Common myeloid progenitor, CD34-positive (primary cell): Measurements from ENCODE around the gene FUT6. TPM values are rescaled to one million over a fixed set of nuclear protein-coding genes. Genes with fewer than 3 reads are reported as not detected.
A peak's percentile ranks its signal among the peaks of the same experiment; 100 is the strongest.
"Not testable (repeated sequence)": the region's sequence is repeated elsewhere in the genome, so short reads cannot be mapped to it uniquely, and the experiment has no call there.

Experiments used
- CTCF ChIA-PET: fragments of 350-600 bp; sonication (Branson Sonifier 250); formaldehyde crosslinking; loops from one replicate; lab custom pipeline; 2021; ENCODE audit warnings: antibody characterized with exemption; lab: Charles Lee
- POLR2A ChIA-PET: fragments of 350-600 bp; sonication (Branson Sonifier 250); formaldehyde crosslinking; loops from one replicate; lab custom pipeline; 2021; ENCODE audit warnings: antibody characterized with exemption; lab: Charles Lee
- DNase-seq, 3 donors: peaks; one replicate each; pipeline versions ENCODE4 v3.0.0 to v3.0.0-alpha.2; 2013
- H3K27ac ChIP-seq, 2 experiments: 1 replicate in 1 of 2; 2 replicates in 1 of 2; pipeline ENCODE4 v1.7.0; 2013; ENCODE audit warnings: inconsistent platforms in 2 of 2, low read length in 2 of 2, mild to moderate bottlenecking in 2 of 2, low read depth in 1 of 2, moderate library complexity in 1 of 2; ENCODE audit not compliant: severe bottlenecking in 2 of 2, insufficient read depth in 1 of 2, poor library complexity in 1 of 2
- H3K27me3 ChIP-seq, 5 experiments: replicated peaks in 2 of 5; 1 replicate in 3 of 5; 2 replicates in 2 of 5; pipeline versions ENCODE4 v1.6.1 to v1.7.0; 2013; ENCODE audit warnings: low read length in 4 of 5, mild to moderate bottlenecking in 2 of 5, moderate library complexity in 2 of 5, inconsistent platforms in 1 of 5; ENCODE audit not compliant: insufficient read depth in 5 of 5, control insufficient read depth in 4 of 5
- H3K36me3 ChIP-seq, 4 experiments: 1 replicate in 2 of 4; 2 replicates in 2 of 4; pipeline versions ENCODE4 v1.6.1 to v1.7.0; 2013; ENCODE audit warnings: low read length in 3 of 4, control low read depth in 1 of 4, mild to moderate bottlenecking in 1 of 4; ENCODE audit not compliant: control insufficient read depth in 4 of 4, insufficient read depth in 4 of 4
- H3K4me1 ChIP-seq, 4 experiments: 1 replicate in 3 of 4; 2 replicates in 1 of 4; pipeline versions ENCODE4 v1.6.1 to v1.7.1; 2013; ENCODE audit warnings: low read length in 3 of 4, mild to moderate bottlenecking in 3 of 4, control low read depth in 1 of 4, inconsistent platforms in 1 of 4, moderate library complexity in 1 of 4; ENCODE audit not compliant: control insufficient read depth in 4 of 4, insufficient read depth in 4 of 4; ENCODE audit errors: control extremely low read depth in 1 of 4
- H3K4me3 ChIP-seq, 7 experiments: 1 replicate in 4 of 7; 2 replicates in 3 of 7; pipeline versions ENCODE4 v1.5.1 to v1.7.0; 2013; ENCODE audit warnings: mild to moderate bottlenecking in 7 of 7, low read length in 6 of 7, moderate library complexity in 6 of 7, inconsistent platforms in 2 of 7, low read depth in 2 of 7, control low read depth in 1 of 7; ENCODE audit not compliant: insufficient read depth in 4 of 7, control insufficient read depth in 1 of 7; ENCODE audit errors: extremely low read depth in 1 of 7
- H3K9me3 ChIP-seq, 5 experiments: 1 replicate in 4 of 5; 2 replicates in 1 of 5; pipeline versions ENCODE4 v1.6.1 to v1.7.1; 2013; ENCODE audit warnings: low read length in 4 of 5, mild to moderate bottlenecking in 2 of 5, inconsistent platforms in 1 of 5, low read depth in 1 of 5, moderate library complexity in 1 of 5; ENCODE audit not compliant: control insufficient read depth in 4 of 5, insufficient read depth in 2 of 5; ENCODE audit errors: control extremely low read depth in 1 of 5
- WGBS: methylation state at CpG from one replicate; pipeline ENCODE4 v1.1.5; 2013; ENCODE audit not compliant: insufficient coverage; 5-methylcytosine and 5-hydroxymethylcytosine counted together
- polyA plus RNA-seq: library from polyadenylated mRNA; unstranded; fragments of 120-200 nt; gene quantifications from one replicate; pipeline ENCODE4 v1.2.1, GENCODE V29; 2013

Gene FUT6, protein sequence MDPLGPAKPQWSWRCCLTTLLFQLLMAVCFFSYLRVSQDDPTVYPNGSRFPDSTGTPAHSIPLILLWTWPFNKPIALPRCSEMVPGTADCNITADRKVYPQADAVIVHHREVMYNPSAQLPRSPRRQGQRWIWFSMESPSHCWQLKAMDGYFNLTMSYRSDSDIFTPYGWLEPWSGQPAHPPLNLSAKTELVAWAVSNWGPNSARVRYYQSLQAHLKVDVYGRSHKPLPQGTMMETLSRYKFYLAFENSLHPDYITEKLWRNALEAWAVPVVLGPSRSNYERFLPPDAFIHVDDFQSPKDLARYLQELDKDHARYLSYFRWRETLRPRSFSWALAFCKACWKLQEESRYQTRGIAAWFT
- polyA plus RNA-seq, result 0.58 TPM

DNA sequence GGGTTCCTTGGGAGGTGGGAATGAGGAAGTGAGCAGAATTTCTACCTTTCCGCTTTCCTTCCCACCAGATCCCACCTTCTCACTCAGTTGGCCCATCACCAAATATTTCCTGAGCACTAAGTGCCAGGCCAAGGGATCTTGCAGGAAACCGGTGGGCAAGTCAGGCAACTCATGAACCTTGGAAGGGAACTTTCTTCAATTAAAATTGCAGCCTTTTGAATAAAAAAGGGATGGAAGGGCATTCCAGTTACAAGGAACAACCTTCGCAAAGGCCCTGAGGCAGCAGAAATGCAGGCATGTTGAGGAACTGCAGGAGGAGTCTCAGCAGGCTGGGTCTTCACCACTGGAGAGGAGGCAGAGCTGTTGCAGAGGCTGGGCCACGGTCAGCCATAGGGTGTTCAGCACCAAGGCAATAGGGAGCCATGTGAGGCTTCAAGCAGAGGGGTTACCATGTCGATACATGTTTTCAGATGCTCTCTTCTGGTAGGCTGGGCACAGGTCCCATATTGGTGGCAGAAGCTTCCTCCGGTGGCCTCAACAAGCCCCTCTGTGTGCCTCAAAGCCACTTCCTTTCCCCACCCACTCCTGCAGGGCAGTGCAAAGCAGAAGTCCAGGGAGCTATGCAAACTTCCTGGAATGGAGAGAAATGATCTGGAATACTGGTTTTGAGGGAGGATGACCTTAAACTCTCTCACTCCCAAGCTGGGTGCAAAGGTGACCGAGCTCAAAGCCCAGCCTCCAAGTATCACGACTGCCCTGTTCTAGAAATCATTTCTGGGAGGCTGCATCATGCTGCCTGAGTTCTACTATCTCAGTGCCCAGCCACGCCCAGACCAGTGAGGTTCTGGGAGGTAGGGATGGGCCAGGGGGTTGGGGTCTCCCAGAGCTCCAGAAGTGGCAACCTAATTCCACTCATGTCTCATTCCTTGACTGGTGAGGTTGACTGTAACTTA lies at the start of gene FUT6:
Gene FUT6 (minus strand): TSS at position 638 of the 953 bp plus-strand sequence. CDS start 7,135 bp downstream, outside the sequence.
- peak in 2 of 3 donors; percentile 43 to 61 for DNase-seq
- no peaks in the 10 kb centered on the region for H3K9me3 ChIP-seq
- 51% methylated on average over 7 of the region's 9 CpGs for WGBS
- no peaks in the 10 kb centered on the region for H3K27me3 ChIP-seq
- peaks cover 7 to 29% (median 24%) of the 10 kb centered on the region in 4 experiments for H3K4me1 ChIP-seq
- no peaks in the 10 kb centered on the region for H3K36me3 ChIP-seq
- H3K4me3 ChIP-seq, result peak within 1 kb of the TSS in 5 of 7 experiments; percentile 9 to 65 (median 48)
- no peak within 1 kb of the TSS for H3K27ac ChIP-seq
- POLR2A ChIA-PET, result interaction anchor here (1.0 to 1.1 kb wide), 3 partner anchors 11 to 64 kb away, joined by 3 to 4 read pairs (median 3); partner anchors contain the start of gene NDUFA11
- CTCF ChIA-PET, result interaction anchor here (1.2 to 1.9 kb wide), 4 partner anchors 11 to 54 kb away, joined by 4 to 5 read pairs (median 4); partner anchors contain the start of gene NRTN

DNA sequence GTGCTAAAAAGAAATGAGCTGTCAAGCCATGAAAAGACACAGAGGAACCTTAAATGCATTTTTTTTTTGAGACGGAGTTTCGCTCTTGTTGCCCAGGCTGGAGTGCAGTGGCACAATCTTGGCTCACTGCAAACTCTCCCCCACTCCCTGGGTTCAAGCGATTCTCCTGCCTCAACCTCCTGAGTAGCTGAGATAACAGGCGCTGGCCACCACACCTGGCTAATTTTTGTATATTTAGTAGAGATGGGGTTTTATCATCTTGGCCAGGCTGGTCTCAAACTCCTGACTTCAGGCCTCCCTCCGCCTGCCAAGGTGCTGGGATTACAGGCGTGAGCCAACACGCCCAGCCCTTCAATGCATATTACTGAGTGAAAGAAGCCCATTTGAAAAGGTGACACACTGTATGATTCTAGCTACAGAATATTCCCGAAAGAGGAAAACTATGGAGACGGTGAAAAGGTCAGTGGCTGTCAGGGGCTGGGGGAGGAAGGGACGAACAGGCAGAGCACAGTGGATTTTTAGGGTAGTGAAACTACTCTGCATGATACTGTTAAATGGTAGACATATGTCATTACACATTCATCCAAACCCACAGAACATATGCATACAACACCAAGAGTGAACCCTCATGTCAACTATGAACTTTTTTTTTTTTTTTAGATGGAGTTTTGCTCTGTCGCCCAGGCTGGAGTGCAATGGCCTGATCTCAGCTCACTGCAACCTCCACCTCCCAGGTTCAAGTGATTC lies 44.7 kb upstream of the FUT6 start:
- WGBS, result 82% methylated on average over 7 of the region's 11 CpGs
- H3K4me3 ChIP-seq, H3K9me3 ChIP-seq, POLR2A ChIA-PET, H3K27ac ChIP-seq, DNase-seq, H3K36me3 ChIP-seq, H3K4me1 ChIP-seq: not testable (repeated sequence)
- H3K27me3 ChIP-seq, result peaks cover 2 to 15% (median 7%) of the 10 kb centered on the region in 5 experiments
- CTCF ChIA-PET, result interaction anchor here (1.9 kb wide), 1 partner anchor 80 kb away, joined by 5 read pairs; no protein-coding TSS in a partner anchor

DNA sequence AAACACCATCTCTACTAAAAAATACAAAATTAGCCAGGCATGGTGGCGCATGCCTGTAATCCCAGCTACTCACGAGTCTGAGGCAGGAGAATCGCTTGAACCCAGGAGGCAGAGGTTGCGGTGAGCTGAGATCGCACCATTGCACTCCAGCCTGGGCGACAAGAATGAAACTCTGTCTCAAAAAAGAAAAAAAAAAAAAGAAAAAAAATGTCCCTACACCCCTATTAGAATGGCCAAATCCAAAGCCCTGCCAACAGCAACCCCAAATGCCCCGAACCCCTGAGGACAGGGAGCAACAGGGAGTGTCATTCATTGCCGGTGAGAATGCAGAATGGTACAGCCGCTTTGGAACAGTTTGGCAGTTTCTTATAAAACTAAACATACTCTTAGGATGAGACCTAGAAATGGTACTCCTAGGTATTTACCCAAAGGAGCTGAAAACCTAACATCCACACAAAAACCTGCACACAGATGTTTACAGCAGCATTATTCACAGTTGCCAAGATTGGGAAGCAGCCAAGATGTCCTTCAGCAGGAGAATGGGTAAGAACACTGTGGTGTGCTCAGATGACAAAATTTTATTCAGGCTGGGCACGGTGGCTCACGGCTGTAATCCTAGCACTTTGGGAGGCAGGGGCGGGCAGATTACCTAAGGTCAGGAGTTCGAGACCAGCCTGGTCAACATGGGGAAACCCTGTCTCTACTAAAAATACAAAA lies 43.8 kb upstream of the FUT6 start:
- H3K27ac ChIP-seq, H3K9me3 ChIP-seq, DNase-seq, H3K4me1 ChIP-seq, H3K36me3 ChIP-seq, POLR2A ChIA-PET, H3K4me3 ChIP-seq: not testable (repeated sequence)
- WGBS, result 78% methylated on average over 6 of the region's 13 CpGs
- CTCF ChIA-PET, result interaction anchor here (1.9 kb wide), 1 partner anchor 79 kb away, joined by 5 read pairs; no protein-coding TSS in a partner anchor
- H3K27me3 ChIP-seq, result peaks cover 2 to 19% (median 7%) of the 10 kb centered on the region in 5 experiments

DNA sequence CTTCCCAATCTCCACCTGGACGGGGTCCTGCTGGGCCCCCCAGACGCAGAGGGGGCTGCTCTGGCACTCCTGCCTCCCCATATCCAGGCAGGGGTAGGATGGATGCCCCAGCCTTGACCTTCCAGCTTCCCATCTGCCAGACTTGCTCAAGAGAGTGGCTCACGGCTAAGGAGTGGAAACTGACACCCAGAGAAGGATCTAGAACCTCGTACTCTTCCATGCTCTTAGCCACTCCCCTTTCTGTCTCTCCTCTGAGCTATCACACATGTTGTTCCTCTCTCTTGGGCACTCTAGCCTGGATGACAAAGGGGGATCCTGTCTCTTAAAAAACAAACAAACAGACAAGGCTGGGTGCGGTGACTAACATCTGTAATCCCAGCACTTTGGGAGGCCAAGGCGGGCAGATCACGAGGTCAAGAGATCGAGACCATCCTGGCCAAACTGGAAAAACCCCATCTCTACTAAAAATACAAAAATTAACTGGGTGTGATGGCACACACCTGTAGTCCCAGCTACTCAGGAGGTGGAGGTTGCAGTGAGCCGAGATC lies 43.0 kb upstream of the FUT6 start:
- Histone ChIP-seq H3K4me3 (no peak overlapping the region), H3K4me1 (peaks cover 0 to 2% (median 0%) of the 10 kb centered on the region in 4 experiments), H3K27me3 (peaks cover 2 to 22% (median 7%) of the 10 kb centered on the region in 5 experiments), H3K27ac (no peak overlapping the region), H3K36me3 (no peaks in the 10 kb centered on the region), H3K9me3 (no peaks in the 10 kb centered on the region)
- ChIA-PET POLR2A (no interaction called here), CTCF (interaction anchor here (1.5 kb wide), 1 partner anchor 78 kb away, joined by 5 read pairs; no protein-coding TSS in a partner anchor)
- no peak for DNase-seq
- 77% methylated on average over 3 of the region's 9 CpGs for WGBS

DNA sequence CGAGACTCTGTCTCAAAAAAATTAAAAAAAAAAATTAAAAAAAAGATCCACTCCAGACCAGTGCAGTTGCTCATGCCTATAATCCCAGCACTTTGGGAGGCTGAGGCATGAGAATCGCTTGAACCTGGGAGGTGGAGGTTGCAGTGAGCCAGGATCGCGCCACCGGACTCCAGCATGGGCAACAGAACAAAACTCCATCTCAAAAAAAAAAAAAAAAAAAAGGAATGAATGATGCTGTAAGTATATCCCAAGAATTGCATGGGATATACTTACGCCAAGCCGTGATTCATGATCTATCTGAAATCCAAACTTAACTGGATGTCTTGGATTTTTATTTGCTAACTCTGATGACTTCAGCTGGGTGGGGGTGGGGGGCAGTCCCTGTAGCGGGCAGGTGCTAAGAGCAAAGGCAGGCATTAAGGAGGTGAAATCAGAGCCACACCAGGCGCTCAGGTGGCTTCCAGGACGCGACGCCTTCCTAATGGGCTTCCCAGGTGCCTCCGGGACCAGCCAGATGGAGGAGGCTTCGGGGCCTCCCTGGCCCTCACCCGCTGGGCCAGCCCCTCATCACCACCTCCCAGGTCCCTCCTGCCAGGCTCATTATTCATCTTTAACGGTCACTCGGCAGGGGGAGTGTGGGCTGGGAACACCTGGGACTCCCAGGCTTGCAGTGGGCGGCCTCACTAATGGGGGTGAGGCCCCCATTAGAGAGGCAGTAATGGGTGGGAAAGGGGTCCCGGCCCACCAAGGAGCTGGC lies 42.2 kb upstream of the FUT6 start:
- 77% methylated on average over 7 of the region's 19 CpGs for WGBS
- Histone ChIP-seq H3K27ac (no peak overlapping the region), H3K4me3 (no peak overlapping the region), H3K27me3 (peaks cover 2 to 22% (median 7%) of the 10 kb centered on the region in 5 experiments), H3K36me3 (no peaks in the 10 kb centered on the region), H3K9me3 (no peaks in the 10 kb centered on the region), H3K4me1 (peaks cover 0 to 2% (median 0%) of the 10 kb centered on the region in 4 experiments)
- CTCF ChIA-PET, result interaction anchor here (1.5 kb wide), 1 partner anchor 77 kb away, joined by 5 read pairs; no protein-coding TSS in a partner anchor
- POLR2A ChIA-PET, result interaction anchor here (1.1 kb wide), 1 partner anchor 53 kb away, joined by 3 read pairs; no protein-coding TSS in a partner anchor
- DNase-seq, result no peak
